Measurements from ENCODE around the gene STIM1.

STIM1 gene

DNA sequence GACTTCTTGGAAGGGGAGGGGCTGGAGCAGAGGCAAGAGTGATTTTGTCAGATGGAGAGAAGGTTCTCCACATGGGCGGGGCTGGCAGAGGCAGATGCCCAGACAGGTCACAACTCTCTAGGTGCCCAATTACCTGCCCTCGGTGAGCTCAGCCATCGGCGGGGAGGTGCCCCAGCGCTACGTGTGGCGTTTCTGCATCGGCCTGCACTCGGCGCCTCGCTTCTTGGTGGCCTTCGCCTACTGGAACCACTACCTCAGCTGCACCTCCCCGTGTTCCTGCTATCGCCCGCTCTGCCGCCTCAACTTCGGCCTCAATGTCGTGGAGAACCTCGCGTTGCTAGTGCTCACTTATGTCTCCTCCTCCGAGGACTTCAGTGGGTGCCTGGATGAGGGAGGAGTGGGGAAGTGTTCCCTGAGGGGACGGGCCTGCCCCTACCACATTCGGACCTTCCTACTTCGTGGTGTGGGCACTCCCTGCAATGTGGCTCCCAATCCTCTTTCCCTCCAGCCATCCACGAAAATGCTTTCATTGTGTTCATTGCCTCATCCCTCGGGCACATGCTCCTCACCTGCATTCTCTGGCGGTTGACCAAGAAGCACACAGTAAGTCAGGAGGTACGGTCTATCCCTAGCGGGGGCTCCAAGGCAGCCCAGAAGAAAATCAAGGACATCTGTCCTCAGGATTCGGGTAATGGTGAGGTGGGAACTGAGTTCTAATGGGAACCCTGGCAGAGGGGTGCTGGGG lies 31.5 kb upstream of the STIM1 start:
- Histone ChIP-seq H3F3A (ENCODE audit: insufficient read depth) (peaks cover 8% of the 10 kb centered on the region; the same call in 1 of the 2 replicates), H3K4me2 (ENCODE audit: low read depth, low read length, poor library complexity, severe bottlenecking) (no peak overlapping the region), H4K20me1 (ENCODE audit: low read depth, low read length) (no peaks in the 10 kb centered on the region), H2AFZ (ENCODE audit: low read depth, low read length, severe bottlenecking) (no peak overlapping the region), H3K79me2 (ENCODE audit: insufficient read depth, low read length) (no peaks in the 10 kb centered on the region), H3K27me3 (ENCODE audit: low read length) (no peaks in the 10 kb centered on the region), H3K27ac (ENCODE audit: low read depth, low read length) (no peak overlapping the region), H3K9ac (ENCODE audit: low read length) (no peak overlapping the region), H3K4me3 (ENCODE audit: insufficient read depth, low read length, poor library complexity, severe bottlenecking) (no peak overlapping the region), H3K9me2 (replicated peaks; ENCODE audit: insufficient read depth, low read length) (no peaks in the 10 kb centered on the region), H3K9me3 (ENCODE audit: insufficient read depth, low read length) (no peaks in the 10 kb centered on the region), H3K36me3 (ENCODE audit: low read length) (no peaks in the 10 kb centered on the region)
- no peak for TF ChIP-seq EZH2phosphoT487 (conservative IDR thresholded peaks at IDR 0.05; ENCODE audit: low read length)
- TF ChIP-seq, protein P1, sequence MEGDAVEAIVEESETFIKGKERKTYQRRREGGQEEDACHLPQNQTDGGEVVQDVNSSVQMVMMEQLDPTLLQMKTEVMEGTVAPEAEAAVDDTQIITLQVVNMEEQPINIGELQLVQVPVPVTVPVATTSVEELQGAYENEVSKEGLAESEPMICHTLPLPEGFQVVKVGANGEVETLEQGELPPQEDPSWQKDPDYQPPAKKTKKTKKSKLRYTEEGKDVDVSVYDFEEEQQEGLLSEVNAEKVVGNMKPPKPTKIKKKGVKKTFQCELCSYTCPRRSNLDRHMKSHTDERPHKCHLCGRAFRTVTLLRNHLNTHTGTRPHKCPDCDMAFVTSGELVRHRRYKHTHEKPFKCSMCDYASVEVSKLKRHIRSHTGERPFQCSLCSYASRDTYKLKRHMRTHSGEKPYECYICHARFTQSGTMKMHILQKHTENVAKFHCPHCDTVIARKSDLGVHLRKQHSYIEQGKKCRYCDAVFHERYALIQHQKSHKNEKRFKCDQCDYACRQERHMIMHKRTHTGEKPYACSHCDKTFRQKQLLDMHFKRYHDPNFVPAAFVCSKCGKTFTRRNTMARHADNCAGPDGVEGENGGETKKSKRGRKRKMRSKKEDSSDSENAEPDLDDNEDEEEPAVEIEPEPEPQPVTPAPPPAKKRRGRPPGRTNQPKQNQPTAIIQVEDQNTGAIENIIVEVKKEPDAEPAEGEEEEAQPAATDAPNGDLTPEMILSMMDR (IDR thresholded peaks at IDR 0.05; ENCODE audit: insufficient read depth, low read length, poor library complexity, severe bottlenecking): no peak

GRCh38 chr11:3824714-3825472 lies 30.6 kb upstream of the STIM1 start:
- Histone ChIP-seq H3K9me2 (replicated peaks; ENCODE audit: insufficient read depth, low read length) (no peaks in the 10 kb centered on the region), H4K20me1 (ENCODE audit: low read depth, low read length) (no peaks in the 10 kb centered on the region), H3K9ac (ENCODE audit: low read length) (no peak overlapping the region), H3K36me3 (ENCODE audit: low read length) (no peaks in the 10 kb centered on the region), H3K4me3 (ENCODE audit: insufficient read depth, low read length, poor library complexity, severe bottlenecking) (no peak overlapping the region), H3K79me2 (ENCODE audit: insufficient read depth, low read length) (0 out of 2 replicates have a peak, but pooled peaks cover 4% of the 10 kb centered on the region), H3K4me2 (ENCODE audit: low read depth, low read length, poor library complexity, severe bottlenecking) (no peak overlapping the region), H3K9me3 (ENCODE audit: insufficient read depth, low read length) (no peaks in the 10 kb centered on the region), H3F3A (ENCODE audit: insufficient read depth) (peaks cover 8% of the 10 kb centered on the region; the same call in 1 of the 2 replicates), H3K27me3 (ENCODE audit: low read length) (no peaks in the 10 kb centered on the region), H2AFZ (ENCODE audit: low read depth, low read length, severe bottlenecking) (no peak overlapping the region), H3K27ac (ENCODE audit: low read depth, low read length) (no peak overlapping the region)
- TF ChIP-seq, protein P1 (IDR thresholded peaks at IDR 0.05; ENCODE audit: insufficient read depth, low read length, poor library complexity, severe bottlenecking): peak; percentile 93
- TF ChIP-seq EZH2phosphoT487 (conservative IDR thresholded peaks at IDR 0.05; ENCODE audit: low read length): no peak

DNA sequence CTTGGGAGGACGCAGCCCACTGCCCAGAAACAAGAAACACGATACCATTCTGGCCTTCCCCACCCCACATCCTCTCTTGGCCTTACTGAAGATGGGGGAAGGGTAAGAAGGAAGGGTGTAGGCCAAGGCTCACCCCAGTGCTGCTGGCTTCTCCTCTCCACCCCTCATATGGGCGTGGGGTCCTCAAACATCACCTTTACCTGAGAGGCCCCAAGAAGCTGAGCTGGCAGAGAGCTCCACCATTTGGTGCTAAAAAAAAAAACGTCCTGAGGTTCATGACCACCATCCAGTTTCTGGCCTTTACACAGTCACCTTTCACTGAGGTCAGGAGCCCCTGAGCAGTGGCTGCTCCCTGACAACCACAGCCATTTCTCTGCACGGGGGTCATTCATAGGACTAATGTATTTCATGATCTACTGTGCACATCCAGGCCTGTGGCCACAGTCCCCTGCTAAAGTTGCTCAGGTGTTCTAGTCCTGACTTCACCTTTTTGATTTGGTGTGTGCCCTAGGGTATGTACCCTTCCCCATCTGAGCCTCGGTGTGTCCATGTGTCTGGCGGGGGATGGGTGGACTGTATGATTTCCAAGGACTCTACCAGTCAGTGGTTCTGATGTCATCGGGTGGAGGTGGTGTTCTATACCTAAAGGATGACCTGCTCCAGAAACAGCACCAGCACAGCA lies 29.9 kb upstream of the STIM1 start:
- no peak for TF ChIP-seq EZH2phosphoT487 (conservative IDR thresholded peaks at IDR 0.05; ENCODE audit: low read length)
- TF ChIP-seq, protein P1 (IDR thresholded peaks at IDR 0.05; ENCODE audit: insufficient read depth, low read length, poor library complexity, severe bottlenecking): no peak
- Histone ChIP-seq H3K36me3 (ENCODE audit: low read length) (0 out of 2 replicates have a peak, but pooled peaks cover 2% of the 10 kb centered on the region), H3K27me3 (ENCODE audit: low read length) (no peaks in the 10 kb centered on the region), H3K79me2 (ENCODE audit: insufficient read depth, low read length) (peaks cover 9% of the 10 kb centered on the region; the same call in 1 of the 2 replicates), H3K9me2 (replicated peaks; ENCODE audit: insufficient read depth, low read length) (no peaks in the 10 kb centered on the region), H3F3A (ENCODE audit: insufficient read depth) (peaks cover 8% of the 10 kb centered on the region; the same call in 1 of the 2 replicates), H4K20me1 (ENCODE audit: low read depth, low read length) (no peaks in the 10 kb centered on the region), H3K9me3 (ENCODE audit: insufficient read depth, low read length) (no peaks in the 10 kb centered on the region), H3K4me3 (ENCODE audit: insufficient read depth, low read length, poor library complexity, severe bottlenecking) (no peak overlapping the region), H3K4me2 (ENCODE audit: low read depth, low read length, poor library complexity, severe bottlenecking) (no peak overlapping the region), H3K9ac (ENCODE audit: low read length) (no peak overlapping the region), H3K27ac (ENCODE audit: low read depth, low read length) (no peak overlapping the region), H2AFZ (ENCODE audit: low read depth, low read length, severe bottlenecking) (no peak overlapping the region)

Measured in SU-DHL-6 (cell line).